HS-27A (cell line): ENCODE results near the gene CIC.

Source experiments
- DNase-seq: peaks from one replicate; pipeline ENCODE4 v3.0.0-alpha.2; 2012; ENCODE audit warnings: low read depth, missing footprints

CIC gene

DNA sequence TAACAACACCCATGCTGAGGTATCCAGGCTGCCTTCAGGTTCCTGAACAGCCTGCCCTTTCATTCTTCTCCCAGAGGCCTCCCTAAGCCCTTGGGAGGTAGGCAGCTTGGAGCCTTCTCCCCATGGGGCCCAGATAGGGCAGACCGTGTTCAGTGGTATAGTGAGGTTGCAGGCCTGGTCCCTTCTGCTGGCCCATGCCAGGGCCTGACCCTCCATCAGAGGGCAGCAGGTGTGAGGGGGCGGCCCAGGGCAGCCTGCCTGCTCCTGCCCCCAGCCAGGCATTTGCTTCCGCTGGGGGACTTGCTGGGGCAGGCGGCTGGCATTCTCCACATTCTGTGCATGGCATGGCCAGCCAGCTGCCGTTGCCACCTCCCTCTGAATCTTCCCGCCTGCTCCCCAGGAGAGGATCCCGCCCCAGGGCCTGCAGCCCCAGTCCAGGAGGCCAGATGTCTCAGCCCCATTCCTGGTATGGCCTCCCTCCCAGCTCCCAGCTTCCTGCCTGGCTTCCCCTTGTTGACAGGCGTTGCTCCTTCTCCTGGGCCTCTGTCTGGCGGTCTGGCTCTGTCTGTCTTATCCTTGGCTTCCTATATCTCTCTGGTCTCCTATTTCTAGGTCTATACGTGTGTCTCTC, 8.9 kb downstream of the CIC start:
- DNase-seq, result no peak

DNA sequence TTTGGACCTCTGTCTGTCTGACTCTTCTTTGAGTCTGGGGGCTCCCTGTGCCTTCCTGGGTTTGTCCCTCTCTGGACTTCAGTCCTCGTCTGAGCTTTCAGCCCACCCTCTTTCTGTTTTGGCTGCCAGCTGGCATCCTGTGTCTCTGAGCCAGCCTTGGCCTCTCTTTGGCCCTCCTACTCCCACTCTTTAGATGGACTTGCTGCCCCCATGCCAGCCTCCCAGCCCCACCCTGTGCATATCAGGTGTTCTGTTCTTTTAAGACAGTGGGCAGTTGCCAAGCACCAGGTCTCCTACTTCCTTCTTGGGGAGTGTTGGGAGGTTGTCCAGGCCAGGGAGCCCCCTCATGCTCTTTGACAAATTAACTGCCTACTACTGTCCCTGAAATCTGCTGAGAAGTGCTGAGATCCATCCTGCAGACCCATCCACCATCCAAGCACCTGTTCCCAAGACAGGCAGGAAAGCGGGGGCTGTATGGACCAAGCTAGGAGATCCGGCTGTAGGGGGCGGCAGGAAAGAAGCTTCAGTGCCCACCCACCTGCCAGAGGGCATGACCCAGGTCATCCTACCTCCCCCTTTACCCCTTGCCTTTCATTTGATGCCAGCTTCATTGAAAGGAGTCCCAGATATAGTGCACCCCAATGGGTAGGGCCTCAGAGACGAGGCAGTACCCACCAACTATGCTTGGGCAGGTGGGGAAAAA, 9.6 kb downstream of the CIC start:
- no peak for DNase-seq

DNA sequence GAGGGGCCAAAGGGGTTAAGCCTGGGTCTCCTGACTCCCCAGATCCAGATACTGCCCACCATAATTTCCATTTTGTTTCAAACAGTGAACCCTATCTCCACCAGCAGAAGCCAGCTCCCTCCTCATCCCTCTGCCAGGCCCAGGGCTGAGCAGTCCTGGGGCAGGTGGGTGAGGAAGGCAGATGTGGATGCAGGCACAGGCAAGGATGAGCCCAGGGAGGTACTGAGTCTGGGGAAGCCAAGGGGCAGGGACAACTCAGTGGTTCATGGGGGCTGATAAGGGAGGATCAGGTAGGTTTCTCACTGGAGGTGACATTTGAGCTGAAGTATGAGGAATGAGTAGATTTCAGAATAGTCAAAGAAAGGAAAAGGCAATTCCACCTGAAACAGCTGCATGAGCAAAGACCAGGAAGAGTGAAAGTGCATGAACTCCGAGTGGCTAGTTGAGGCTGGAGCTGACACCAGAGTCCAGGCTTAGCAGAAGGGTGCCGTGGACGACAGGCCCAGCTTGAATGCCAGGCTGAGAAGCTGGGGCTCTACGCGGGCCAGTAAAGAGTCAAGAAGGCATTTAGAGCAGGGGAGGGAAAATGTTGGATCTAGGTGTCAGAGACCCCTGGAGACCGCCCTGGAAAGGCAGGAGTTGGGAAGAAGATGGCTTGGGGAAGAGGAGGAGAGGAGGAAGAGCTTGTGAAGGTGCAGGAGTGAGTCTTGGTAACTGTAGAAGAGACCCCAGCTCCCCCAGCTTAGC, 10.3 kb downstream of the CIC start:
- no peak for DNase-seq

DNA sequence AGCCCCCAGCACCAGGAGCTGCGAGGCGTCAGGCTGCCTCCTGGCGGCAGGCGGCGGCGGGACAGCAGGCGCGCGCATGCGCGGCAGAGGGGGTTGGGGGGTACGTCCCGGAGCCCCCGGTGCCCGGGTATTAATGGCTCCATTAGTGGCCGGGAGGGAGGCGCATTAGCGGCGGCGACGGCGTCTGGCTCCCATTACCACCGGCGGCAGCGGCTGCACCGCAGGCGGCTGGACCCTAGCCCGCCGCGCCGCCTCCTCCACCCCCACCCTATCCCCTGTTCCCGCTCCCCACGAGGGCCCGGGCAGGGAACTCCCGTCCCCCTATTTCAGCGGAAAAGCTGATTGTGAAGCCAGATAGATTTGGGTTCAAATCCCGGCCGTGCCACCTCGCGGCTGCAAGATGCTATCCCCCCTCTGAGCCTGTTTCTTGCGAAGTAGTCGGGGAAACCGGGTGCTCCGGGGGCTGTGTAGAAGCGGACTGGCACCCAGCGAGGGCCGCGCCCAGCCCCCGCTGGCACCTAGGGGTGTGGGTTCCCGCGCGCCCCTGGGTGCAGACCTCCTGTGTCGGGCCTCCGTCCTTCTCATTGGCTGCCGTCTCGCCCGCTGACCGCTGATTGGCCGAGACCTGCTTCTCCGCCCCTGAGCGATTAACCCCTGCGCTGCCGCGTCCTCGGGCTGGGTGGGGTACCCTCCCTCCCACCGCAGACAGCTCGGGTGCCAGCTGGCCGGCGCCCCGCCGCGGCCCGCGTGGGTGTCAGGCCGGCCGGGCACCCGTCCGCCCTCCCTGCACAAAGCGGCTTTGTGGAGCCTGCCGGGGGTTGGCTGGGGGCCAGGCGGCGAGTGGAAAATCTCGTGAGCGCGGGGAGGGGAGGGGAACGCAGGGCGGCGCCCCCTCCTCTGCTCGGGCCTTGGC, 11.1 kb downstream of the CIC start:
- DNase-seq, result peak; percentile 96

DNA sequence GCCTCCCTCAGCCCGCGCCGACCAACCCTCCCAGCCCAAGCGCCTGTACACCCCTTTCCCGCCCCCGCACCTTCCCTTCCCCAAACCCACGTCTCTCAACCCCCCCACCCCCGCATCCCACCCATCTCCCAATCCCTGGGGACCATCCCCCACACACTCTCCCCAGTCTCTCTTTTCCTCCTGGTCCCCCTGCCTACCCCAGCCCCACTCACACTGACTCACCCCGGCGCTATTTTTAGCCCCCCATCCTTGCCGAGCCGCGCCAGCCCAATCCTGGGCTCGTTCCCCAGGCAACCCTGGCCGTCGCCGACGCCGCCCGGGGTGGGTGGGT, 11.7 kb downstream of the CIC start:
- no peak for DNase-seq

DNA sequence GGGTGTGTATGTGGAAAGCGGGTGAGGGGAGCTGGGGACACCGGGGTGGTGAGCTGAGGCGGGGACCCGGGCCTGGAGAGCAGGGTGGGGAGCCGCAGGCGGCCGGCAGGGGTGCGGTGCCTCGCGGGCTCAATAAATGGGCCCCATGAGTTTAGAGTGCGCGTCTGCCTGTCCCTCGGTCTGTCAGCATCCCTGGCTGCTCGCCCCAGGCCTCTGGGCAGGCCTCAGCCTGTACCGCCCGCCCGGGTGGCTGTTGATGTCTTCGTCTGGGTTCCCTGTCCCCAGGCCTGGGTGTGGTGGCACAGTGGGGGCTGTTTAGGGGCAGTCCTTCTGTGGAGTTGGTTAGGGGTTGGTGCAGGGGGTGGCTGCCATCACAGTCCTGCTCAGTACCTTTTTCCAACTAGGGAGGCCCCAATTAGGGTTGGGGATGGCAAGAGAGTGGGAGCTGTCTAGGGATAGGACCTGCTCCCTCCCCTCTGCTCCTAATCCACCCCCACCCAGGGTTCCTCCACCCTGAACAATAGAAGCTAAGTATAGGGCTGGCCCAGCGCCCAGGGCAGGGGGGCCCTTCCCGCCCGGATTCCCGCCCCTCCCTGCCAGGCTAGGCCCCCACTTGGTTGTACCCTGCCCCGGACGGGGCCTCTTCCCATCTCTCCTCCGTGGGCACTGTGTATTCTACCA, 12.2 kb downstream of the CIC start:
- DNase-seq, result no peak

DNA sequence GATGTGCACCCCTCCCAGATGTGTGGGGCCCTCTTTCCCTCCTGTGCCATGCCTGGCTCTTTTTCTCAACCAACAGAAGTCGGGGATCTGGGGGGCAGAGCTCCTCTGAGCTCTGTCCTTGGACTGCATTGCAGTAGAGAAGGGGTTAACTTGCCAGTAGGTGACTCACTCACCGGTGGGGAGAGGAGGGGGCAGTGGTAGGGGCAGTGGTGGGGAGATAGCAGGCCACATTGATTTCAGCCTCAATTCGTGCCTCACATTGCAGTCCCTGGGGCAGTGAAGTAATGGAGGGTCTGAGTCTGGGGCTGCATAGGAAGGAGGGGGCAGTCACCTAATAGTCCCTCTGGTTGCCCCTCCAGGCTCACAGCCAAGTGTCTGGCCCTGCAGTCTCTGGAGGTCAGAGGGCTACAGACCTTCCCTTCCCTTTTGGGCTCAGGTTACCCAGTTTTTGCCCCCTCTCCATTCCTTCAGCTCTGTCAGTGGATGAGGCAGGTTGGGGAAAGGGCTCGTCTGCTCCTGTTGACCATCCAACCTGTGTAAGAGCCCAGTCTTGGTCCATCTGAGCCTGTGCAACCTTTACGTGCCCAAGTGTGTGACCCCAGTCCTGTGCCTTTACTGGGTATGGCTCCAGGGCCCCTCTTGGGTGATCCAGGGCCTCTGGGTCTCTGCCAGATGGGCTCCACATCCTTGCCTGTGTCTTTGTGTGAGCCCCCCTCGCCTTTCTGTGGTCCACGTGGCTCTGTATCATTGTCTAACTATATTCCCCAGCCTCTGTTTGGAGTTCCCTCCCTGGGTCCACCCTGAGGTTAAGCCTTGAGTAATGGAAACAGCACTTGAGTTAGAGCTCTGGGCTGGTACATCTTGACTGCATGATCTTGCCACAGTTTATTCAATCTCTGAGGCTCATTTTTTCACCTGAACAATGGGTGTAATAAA, 13.0 kb downstream of the CIC start:
- DNase-seq, result no peak

DNA sequence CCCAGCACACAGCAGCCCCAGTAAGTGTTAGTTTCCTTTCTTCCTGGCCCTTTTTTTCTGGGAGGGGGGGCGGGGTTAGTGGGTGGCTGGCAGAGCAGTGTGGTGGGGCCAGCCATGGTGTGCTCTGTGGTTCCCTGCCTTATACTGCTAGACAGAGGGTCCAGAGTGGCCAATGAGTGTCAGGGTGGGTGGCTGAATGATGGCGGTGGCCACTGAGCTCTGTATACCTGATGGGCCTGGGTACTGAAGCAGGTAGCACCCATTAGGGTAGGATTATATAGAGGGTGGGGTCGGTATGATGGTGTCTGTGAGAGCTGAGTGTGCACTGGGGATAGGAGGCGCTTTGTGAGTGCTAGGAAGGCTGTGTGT, 13.8 kb downstream of the CIC start:
- DNase-seq, result no peak

DNA sequence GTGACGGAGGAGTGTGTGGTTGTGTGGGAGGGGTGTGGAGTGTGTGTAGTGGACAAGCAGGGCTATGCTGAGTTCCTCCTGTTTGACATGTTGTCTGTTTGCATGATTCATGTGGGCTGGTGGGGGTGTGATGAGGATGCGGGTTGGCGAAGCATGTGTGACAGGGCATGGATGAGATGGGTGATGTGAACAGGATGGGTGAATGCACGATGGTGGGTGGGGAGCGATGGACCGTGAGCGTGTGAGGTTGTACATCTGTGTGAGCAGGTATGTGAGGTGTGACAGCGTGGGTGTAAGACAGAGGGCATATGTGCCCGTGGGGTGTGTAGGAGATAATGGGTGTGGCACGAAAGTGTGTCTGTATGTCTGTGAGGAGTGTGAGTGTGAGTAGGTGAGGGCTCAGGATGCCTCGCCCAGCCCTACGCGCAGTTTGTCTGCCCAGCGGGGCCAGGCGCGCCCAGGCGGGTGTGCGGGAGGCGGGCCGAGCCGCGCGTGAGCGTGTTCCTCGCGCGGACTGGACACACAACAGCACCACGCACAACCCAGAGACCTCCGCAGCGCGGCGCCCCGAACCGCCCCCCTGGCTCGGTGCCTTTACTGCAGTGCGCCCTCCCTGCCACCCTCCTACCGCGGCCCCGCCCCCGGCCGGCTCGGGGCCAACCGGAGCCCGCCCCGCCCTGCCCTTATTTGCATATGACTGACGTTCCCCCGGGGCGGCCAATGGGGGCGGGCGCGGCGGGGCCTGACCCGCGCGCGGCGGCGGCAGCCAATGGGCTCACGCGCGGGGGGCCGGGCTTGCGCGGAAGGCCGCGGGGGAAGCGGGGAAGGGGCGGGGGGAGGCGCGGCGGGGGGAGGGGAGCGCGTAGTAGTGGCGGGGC, 14.4 kb downstream of the CIC start:
- peak; percentile 86 for DNase-seq

DNA sequence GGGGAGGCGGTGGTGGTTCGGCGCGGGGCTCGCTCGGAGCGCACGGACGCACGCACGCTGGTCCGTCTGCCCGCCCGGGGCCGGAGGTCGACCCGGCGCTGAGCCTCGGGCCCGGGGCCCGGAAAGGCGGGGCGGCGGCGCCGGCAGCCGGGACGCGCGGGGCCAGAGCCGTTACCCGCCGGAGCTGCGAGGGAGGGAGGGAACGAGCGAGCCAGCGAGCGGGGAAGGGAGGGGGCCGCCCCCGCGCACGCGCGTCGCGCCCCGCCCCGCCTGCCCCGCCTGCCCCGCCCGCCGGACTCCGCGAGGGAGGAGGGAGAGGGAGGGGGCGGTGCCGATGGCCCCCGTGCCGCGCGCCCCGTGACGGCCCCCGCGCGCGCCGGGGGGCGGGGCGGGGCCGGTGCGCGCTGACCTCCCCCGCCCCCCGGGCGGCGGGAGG, 15.0 kb downstream of the CIC start:
- DNase-seq, result no peak

DNA sequence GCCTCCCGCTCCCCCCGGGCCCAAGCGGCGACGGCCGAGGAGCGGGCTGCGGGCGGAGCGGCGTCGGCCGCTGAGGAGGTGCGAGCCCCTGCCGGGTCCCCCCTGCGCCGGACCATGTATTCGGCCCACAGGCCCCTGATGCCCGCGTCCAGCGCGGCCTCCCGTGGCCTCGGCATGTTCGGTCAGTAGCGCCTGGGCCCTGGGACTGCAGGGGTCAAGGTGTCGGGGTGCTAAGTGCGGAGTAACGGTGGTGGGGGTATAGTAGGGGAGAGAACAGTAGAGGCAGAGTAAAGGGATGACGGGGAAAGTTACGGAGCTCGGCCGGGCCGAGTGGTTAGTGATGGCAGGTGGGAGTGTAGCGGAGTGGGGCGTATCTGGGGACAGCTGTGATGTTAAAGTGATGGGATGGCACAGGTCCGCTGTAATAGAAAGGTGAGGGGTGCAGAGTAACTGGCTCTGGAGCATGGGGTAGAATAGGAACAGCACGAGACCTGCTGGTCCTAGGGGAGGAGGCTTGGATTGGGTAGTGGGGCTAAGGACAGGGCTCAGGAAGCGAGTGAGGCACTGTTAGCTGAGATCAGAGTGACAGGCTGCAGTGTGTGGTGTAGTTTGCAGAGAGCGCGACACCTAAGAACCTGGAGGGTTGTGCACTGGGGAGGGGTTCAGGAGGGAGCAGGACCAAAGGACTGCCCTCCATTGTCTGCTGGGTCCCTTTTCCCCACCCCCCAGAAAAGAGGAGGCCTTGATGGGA, 15.7 kb downstream of the CIC start:
- no peak for DNase-seq

DNA sequence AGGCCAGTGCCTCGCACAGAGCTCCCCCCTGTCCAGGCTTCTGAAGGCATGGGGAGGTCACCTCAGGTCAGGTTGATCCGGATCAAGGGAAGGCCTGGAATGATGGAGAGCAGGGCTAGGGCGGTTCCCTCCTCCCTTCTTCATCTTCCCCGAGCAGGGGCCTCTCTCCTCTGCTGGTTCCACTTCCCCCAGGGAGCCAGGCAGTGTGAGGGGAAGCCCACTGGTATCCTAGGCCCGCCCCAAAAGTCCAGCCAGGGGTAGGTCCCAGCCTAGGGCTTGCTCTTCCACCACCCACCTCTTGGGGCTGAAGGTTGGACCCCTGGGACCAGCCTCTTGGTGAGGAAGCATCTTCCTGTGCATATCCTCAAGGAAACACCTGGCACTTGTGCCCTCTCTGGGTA, 16.5 kb downstream of the CIC start:
- DNase-seq, result no peak

DNA sequence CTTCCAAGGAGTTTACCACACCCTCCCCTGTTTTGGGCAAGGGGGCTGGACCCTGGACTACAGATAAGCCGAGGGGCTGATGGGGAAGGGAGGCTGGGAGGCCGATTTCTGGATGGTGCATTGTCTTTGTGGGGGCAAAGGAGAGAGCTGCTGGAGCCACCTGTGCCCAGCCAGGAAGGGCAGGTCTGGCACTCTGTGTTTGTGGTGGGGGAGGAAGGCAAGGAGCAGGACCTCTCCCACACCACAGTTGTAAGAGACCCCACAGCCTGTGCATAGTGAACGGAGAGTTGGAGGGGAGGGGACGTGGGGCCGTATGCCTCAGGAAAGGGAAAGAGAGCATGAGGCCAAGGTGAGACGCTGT, 16.9 kb downstream of the CIC start:
- DNase-seq, result no peak

DNA sequence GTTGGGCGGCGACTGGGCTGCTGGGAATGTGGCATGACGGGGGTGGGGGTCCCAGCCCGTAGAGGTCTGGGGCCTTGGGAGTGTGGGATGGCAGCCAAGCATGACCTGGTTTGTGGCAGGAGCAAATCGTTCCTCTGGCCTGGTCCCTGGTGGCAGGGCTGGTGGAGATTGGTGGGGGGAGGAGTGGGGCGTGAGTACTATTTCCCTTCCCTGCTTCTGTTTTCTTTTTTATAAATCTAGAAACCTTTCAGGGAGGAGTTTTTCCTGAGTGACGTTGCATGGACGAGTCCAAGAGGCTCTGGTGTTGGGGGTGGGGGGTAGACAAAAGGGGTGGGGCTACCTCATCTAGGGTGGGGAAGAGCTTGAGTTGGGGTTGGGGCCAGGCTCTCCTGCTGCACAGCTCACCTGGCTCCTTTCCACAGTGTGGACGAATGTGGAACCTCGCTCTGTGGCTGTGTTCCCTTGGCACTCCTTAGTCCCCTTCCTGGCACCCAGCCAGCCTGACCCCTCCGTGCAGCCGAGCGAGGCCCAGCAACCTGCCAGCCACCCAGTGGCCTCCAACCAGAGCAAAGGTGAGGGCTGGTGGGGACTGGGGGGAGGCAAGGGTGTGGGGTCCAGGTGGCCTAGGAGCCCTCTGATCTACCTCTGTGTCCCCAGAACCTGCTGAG, 17.4 kb downstream of the CIC start:
- no peak for DNase-seq

DNA sequence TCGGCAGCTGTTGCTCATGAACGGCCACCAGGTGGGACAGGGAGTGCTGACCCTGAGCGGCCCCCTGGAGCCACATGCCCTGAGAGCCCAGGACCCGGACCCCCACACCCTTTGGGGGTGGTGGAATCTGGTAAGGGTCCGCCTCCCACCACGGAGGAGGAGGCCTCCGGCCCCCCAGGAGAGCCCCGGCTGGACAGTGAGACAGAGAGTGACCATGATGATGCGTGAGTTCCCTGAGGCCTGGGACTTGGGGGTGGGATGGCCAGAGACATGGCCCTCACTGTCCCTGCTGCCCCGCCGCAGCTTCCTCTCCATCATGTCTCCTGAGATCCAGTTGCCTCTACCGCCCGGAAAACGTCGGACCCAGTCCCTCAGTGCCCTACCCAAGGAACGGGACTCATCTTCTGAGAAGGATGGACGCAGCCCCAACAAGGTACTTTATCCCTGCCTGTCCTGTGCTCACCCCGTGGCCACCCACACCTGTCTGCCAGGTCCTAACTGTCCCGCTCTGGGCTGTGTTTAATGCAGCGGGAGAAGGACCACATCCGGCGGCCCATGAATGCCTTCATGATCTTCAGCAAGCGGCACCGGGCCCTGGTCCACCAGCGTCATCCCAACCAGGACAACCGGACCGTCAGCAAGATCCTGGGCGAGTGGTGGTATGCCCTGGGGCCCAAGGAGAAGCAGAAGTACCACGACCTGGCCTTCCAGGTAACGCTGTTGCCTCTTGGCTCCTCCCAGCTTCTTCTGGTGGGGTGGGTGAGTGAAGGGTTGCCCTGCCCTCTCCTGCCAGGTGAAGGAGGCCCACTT, 18.2 kb downstream of the CIC start:
- no peak for DNase-seq

DNA sequence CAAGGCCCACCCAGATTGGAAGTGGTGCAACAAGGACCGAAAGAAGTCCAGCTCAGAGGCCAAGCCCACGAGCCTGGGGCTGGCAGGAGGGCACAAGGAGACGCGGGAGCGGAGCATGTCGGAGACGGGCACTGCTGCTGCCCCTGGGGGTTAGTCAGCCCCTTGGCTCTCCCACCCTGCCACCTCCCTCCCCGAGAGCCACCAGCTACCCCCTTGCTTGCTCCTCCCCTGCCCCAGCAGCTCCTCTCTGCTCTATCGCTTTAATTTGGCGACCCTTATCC, 18.7 kb downstream of the CIC start:
- DNase-seq, result no peak

DNA sequence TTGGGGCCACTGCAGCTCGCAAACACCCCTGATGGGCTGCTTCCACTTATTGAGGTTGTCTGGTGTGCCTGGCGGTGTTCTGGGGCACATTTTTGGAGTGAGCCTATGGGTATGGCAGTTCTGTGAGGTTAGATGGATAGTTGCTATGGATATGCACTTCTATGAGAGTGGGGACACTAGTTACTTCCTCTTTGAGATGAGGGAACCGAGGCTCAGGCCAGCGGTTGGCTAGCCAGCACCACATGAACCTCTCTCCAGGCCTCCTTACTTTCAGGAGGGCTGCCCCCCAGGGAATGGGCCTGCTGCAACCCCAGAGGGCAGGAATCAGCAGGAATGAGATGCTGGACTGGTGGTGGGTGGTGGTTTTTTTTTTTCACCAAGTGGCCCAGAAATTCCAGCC, 19.3 kb downstream of the CIC start:
- no peak for DNase-seq
